ENCODE results near the gene CAMK2A. TPM values are rescaled to one million over a fixed set of nuclear protein-coding genes. Genes with fewer than 3 reads are reported as not detected.

The CAMK2A gene
- total and polyA plus RNA-seq, 2 donors (not counting 3 experiments of a cell fraction or from before 2014, with no cell fraction given) = not detected

- no peak for DNase-seq (ENCODE audit: low read depth, low spot score)
- BruUV-seq (replicated peaks) = no TSS peak
- Histone ChIP-seq H4K20me1 (replicated peaks; ENCODE audit: control insufficient read depth, extremely low read depth, insufficient read depth, low read length) (no peaks in the 10 kb centered on the region), H3K36me3 (ENCODE audit: control insufficient read depth in 2 of 2, extremely low read depth in 1 of 2, insufficient read depth in 2 of 2, low read length in 2 of 2) (no peaks in the 10 kb centered on the region), H3K79me2 (ENCODE audit: control insufficient read depth, insufficient read depth, low read length) (no peaks in the 10 kb centered on the region), H3K27ac (ENCODE audit: insufficient read depth, low read depth, low read length) (no peak overlapping the region), H3K4me3 (replicated peaks in 1 of 3; ENCODE audit: insufficient read depth in 1 of 3, low read depth in 1 of 3, low read length in 3 of 3) (no peak overlapping the region), H3K4me1 (ENCODE audit: control insufficient read depth, extremely low read depth, insufficient read depth, low read length) (peaks cover 4% of the 10 kb centered on the region), H3K4me2 (ENCODE audit: insufficient read depth, low read length) (no peak overlapping the region), H2AFZ (ENCODE audit: low read depth, low read length) (no peak overlapping the region), H3K9me3 (replicated peaks; ENCODE audit: control insufficient read depth, insufficient read depth, low read length) (no peaks in the 10 kb centered on the region), H3K9me1 (replicated peaks; ENCODE audit: control insufficient read depth, extremely low read depth, insufficient read depth, low read length) (no peaks in the 10 kb centered on the region), H3K9ac (replicated peaks; ENCODE audit: extremely low read depth, insufficient read depth, low read length) (no peak overlapping the region), H3K27me3 (ENCODE audit: control insufficient read depth in 2 of 2, insufficient read depth in 2 of 2, low read length in 2 of 2) (peaks cover 2 to 6% of the 10 kb centered on the region in 2 experiments)
- FAIRE-seq = no peak
- ChIA-PET CTCF (interaction anchor here (1.1 kb wide), 1 partner anchor 25 kb away, joined by 3 read pairs; no protein-coding TSS in a partner anchor), POLR2A (no interaction called here)
- no peak for TF ChIP-seq POLR2AphosphoS5 (IDR thresholded peaks at IDR 0.05; ENCODE audit: insufficient read depth, low read depth, low read length)
- TF ChIP-seq POLR2A (IDR thresholded peaks at IDR 0.05; ENCODE audit: low read depth, low read length) = no peak
- TF ChIP-seq GATA2 (IDR thresholded peaks at IDR 0.05; ENCODE audit: insufficient read depth, insufficient read length, low read depth, low read length) = no peak
- TF ChIP-seq JUN (IDR thresholded peaks at IDR 0.05; ENCODE audit: borderline replicate concordance, insufficient read depth, insufficient read length, low read depth) = no peak
- TF ChIP-seq FOS (IDR thresholded peaks at IDR 0.05; ENCODE audit: borderline replicate concordance, insufficient read depth, low read length) = no peak
- TF ChIP-seq, protein P1, sequence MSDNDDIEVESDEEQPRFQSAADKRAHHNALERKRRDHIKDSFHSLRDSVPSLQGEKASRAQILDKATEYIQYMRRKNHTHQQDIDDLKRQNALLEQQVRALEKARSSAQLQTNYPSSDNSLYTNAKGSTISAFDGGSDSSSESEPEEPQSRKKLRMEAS (IDR thresholded peaks at IDR 0.05; ENCODE audit: insufficient read depth, insufficient read length) = no peak
- no peak for TF ChIP-seq MYC (IDR thresholded peaks at IDR 0.05; ENCODE audit: low read depth, low read length)
- no peak for TF ChIP-seq CTCF (IDR thresholded peaks at IDR 0.05; ENCODE audit: extremely low read depth in 1 of 2, insufficient read depth in 1 of 2, low read depth in 1 of 2, low read length in 2 of 2)
- dilution Hi-C loops (cut with MboI; ENCODE audit: extremely low pct_ligation_motif_present, low sequenced_read_pairs) = no loop called here
- intact Hi-C loops (cut with micrococcal nuclease) = no loop called here
Observed at GRCh38 chr5:150325426-150325825, 35.9 kb upstream of the CAMK2A start.

Measured in endothelial cell of umbilical vein (primary cell).